NCI-H2107 treated with DMSO at 0.1 percent for 48 hours (cell line): ENCODE measurements around the gene HACD4.

Experiments used
- DNase-seq: peaks from one replicate; lab custom pipeline; 2025; ENCODE audit not compliant: unreplicated experiment; lab: John Stamatoyannopoulos, UW

Gene HACD4

DNA sequence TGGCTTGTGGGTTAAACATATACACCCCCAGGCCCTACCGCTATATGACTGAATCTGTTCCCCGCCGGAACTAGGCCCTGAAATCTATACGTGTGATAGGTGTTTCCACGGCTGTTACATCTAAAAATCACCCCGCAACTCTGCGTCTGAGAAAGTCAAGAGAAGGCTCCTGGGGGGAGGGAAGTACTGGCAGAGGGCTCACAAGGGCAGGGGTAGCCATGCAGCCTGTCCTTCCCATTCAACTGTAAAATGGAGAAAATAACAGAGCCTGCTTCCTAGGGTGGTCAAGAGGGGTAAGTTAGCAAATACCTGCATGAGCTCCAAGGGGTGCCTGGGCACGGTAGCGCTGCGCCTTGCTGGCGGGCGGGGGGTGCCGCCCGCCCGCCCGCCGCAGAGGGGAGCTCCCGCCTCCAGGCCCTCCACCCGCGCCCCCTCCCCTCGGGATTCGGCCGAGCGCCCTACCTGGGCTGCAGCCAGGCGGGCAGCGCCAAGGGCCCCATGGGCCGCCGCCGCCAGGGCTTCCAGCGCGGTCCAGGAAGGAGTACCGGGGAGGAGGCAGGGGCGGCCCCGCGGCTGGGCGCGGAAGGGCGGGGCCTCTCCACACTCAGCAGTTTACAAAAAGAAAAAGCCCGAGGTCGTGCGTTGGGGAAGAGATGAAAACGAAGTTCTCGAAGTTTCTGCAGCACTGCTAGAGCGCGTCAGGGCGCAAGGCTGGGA is at the start of gene HACD4:
TSS of gene HACD4 (minus strand) at position 550 of the 717 bp plus-strand sequence. CDS start at position 500, 50 bp downstream.
- DNase-seq = peak; percentile 18

DNA sequence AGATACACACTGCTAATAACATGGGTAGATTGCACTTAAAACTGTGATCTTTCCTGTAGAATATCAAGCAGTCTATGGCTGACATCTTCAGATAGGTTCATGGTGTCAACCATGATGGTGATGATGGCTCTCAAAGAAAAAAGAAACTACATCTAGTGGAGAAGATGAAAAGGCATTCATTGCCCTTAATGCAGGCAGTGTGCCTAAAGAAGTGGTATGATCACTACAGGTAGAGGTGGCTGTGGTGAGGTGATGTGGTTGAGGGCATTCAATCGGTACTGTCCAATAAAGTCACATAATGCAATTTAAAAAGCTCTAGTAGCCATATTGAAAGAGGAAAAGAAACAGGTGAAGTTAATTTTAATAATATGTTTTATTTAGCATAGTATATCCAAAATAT is 49.4 kb upstream of the HACD4 start:
- DNase-seq = no peak

DNA sequence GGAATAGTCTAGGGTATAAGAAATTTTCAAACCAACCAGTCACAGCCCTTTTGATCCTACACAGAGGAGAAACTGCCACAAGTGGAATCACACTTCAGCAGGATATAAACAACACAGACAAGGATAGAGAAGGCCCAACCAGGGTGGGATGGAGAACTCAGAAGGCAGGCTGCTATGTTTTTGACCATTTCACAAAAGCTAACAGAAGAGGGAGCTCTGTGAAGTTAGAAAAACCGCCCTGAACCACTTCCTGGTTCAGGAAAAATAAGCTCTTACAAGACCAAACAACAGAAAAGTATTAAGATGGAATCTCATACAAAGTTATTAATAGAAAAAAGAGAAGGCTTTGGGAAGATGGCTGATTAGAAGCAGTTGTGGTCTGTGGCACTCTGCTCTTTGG is 47.3 kb upstream of the HACD4 start:
- no peak for DNase-seq

DNA sequence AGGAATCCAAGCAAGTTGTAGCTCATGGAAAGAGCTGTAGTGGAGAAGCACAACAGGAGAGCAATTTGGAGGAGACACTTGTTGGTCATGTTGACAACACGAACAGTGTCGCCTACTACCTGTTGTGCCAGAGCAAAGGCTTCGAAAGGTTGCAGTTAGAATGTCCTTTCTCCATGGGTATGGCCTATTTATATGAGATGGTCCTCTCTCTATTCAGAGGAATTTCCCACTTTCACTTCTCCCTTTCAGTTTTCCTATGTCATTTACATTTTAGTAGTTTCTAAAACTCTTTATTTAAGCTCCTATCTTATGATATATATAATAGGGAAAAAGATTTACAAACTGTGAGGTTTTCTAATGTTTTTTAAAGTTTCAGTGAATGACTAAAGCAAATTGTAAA is 46.3 kb upstream of the HACD4 start, which contains the start of gene IFNB1:
TSS of gene IFNB1 (minus strand) at position 162 of the 400 bp plus-strand sequence. CDS start at position 89, 73 bp downstream.
- no peak for DNase-seq

DNA sequence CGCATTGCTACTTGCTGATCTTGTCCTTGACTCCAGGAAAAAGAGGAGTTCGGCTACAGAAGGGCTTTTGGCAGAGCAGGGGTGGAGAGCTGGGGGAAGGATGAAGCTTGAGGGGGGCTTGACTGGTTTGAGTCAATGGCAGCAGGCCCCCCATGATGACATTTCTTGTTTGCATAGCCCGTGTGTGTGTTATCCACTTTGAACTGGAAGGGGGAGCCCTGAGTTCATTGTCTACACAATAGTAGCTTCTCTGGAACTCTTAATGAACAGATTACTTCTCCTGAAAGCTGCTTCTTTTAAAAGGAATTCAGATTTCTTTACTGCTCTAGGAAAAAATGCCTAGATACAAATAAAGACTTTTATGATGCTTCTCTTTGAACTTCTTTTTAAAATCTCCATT is 44.0 kb upstream of the HACD4 start:
- no peak for DNase-seq

GRCh38 chr9:21070906-21071305 is 39.5 kb upstream of the HACD4 start:
- no peak for DNase-seq

GRCh38 chr9:21070171-21070571 is 38.7 kb upstream of the HACD4 start:
- no peak for DNase-seq

- DNase-seq = no peak
These were observed 29.6 kb upstream of the HACD4 start for GRCh38 chr9:21060919-21061561.

DNA sequence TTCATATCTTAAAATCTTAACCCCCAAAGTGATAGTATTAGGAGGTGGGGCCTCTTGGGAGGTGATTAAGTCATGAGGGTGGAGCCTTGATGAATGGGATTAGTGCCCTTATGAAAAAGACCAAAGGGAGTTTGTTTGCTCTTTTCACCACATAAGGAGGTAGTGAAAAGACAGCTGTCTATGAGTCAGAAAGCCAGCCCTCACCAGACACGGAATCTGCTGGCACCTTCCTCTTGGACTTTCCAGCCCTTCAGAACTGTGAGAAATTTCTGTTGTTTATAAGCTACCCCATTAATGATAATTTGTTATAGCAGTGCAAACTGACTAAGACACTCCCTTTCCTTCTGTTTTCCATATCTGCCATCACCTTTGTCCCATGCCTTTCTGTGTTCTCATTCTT is 25.5 kb upstream of the HACD4 start:
- DNase-seq = no peak

DNA sequence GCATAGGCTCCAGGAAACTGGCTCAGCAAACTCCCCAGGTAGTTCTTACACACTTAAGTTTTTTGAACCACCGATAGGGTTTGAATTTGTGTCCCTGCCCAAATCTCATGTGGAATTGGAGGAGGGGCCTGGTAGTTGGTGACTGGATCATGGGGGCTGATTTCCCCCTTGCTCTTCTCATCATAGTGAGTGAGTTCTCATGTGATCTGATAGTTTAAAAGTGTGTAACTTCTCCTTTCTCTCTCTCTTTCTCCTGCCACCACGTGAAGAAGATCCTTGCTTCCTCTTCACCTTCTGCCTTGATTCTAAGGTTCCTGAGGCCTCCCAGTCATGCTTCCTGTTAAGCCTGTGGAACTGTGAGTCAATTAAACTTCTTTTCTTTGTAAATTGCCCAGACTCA is 22.4 kb upstream of the HACD4 start:
- DNase-seq = no peak

GRCh38 chr9:21047281-21047691 is 15.8 kb upstream of the HACD4 start:
- DNase-seq = no peak

- no peak for DNase-seq
These were observed 12.4 kb upstream of the HACD4 start for GRCh38 chr9:21043841-21044240.

DNA sequence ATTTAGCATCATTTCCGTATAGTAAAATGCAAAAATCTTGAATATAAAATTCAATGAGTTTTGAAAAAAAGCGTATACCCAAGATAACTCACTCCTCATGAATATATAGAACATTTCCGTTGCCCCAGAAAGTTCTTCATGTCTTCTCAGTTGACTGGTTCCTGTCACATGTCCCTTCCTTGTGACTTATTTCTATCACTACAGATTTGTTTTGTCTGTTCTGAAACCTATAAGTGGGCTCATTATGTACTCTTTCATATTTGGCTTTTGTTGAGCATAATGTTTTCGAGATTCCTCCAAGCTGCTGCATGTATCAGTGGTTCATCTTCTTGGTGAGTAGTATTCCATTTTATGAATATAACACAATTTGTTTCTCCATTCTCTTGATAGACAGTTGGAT is 11.0 kb upstream of the HACD4 start:
- DNase-seq = no peak

DNA sequence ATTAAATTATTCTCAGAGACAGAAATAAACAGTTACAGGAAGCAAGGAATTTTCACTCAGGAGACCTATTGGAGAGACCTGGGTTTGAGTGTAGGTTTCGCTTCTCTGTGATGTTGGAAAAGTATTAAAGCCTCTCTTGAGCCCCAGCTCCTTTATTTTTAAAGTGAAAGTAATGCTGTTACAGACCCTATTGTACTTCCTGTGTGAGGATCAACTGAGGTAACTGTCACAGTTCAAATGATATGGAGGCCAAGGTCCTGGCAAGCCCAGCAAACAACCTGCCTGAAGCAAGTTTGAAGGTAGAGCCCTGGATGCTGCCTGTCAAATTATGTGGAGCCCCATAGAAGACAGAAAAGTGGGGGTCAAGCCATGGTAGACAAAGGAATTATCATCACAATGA is 7.9 kb upstream of the HACD4 start:
- DNase-seq = no peak

DNA sequence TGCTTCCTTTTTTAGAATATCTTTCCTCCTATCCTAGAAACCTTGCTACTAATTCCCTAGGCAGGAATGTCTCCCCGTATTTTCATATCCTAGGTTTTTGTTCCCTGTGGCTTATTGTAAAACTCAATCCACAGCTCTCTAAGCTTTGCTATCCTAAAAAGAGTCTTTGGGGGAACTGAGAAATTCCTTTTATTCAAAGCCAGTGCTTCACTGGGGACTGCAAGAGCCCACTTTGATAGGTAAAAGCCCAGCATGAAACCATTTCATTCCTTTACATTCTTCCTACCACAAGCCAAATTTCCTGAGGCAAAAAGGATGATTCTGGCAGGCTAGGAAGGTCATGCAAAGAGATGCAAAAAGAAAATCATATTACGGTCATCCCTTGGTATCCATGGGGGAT is 5.8 kb upstream of the HACD4 start:
- no peak for DNase-seq

DNA sequence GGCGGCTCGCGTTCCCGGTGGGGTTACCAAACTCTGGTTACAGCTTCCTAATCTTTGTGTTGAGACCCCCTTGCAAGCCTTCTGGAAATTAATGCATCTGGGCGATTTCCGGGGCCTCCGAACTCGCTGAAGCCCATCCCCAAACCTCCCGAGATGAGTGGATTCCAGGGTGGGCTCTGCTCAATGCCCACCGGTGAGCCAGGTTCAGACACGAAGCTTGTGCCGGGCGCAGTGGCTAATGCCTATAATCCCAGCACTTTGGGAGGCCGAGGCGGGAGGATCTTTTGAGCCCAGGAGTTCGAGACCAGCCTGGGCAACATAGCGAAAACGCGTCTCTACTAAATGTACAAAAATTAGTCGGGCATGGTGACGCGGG is 356 bp upstream of the HACD4 start:
- DNase-seq = no peak

GRCh38 chr9:21030389-21031035 is 928 bp downstream of the HACD4 start:
- peak; percentile 21 for DNase-seq

- no peak for DNase-seq
These were observed 1.8 kb downstream of the HACD4 start for GRCh38 chr9:21029661-21030060.

DNA sequence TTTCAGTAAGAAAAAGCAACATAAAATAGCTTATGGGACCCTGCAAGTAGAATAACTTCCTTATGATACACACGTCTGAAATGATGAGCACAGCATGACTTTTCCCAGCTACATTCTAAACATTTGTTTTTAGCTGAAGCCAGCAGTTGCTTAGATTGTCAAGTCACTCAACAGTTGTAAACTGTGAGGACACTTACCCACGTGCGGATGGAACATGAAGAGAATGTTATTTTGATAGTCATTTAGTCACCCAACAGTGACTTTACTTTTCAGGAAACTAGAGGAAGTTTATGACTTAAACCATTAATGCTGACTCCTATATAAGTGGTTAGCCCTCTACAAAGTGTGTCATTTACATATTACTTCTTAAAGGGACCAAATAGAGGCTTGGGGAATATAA is 3.0 kb downstream of the HACD4 start:
- no peak for DNase-seq

- DNase-seq = no peak
These were observed 4.1 kb downstream of the HACD4 start for GRCh38 chr9:21027295-21027694.

DNA sequence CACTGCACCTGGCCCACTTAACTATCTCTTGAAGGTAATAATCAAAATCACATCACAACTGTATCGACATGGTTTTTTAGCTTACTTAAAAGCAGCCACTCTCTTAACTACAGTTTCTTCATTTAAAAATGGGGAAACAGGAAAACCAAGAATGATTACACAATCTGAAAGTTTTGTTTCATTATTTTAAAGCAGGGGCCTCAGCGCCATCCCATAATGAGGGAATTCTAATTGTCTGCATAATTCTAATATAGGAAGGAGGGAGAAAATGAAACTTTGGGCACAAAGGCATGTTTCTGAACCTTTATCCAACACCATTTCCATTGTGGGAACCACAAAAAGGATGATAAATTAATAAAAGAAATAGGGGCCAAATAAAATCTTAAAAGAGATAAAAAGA is 7.6 kb downstream of the HACD4 start:
- DNase-seq = no peak

- DNase-seq = no peak
These were observed 13.3 kb downstream of the HACD4 start for GRCh38 chr9:21018177-21018576.
